Endothelial cell of umbilical vein (primary cell): ENCODE measurements around the gene PLCD4. TPM values are rescaled to one million over a fixed set of nuclear protein-coding genes. Genes with fewer than 3 reads are reported as not detected.
A peak's percentile ranks its signal among the peaks of the same experiment; 100 is the strongest.

Experiments
- BruUV-seq: library from RNA; stranded (reverse); fragments of 400-500 nt; replicated peaks from 2 replicates; lab custom pipeline; 2021; lab: Mats Ljungman, UMichigan
- CTCF ChIA-PET: fragments of 300-600, 350-600 bp; sonication (Branson Sonifier 250); formaldehyde crosslinking; loops from one replicate; lab custom pipeline; 2021; ENCODE audit warnings: antibody characterized with exemption, inconsistent platforms; lab: Charles Lee
- POLR2A ChIA-PET: fragments of 300-600, 350-600 bp; sonication (Branson Sonifier 250); formaldehyde crosslinking; loops from one replicate; lab custom pipeline; 2021; ENCODE audit warnings: antibody characterized with exemption, inconsistent platforms; lab: Charles Lee
- DNase-seq: peaks from one replicate; pipeline ENCODE4 v3.0.0-alpha.2; 2011; ENCODE audit warnings: low read depth, low spot score
- FAIRE-seq: peaks from 2 replicates; lab custom pipeline; 2011; peaks lifted over from hg19 to GRCh38; lab: Jason Lieb, UNC
- H2AFZ ChIP-seq: 2 replicates; pipeline ENCODE4 v1.6.0; 2012; ENCODE audit warnings: low read depth, low read length, control low read depth, inconsistent platforms
- H3K27ac ChIP-seq: 2 replicates; pipeline ENCODE4 v1.5.1; 2011; ENCODE audit warnings: low read depth, mild to moderate bottlenecking, control low read depth, low read length, moderate library complexity; ENCODE audit not compliant: insufficient read depth
- H3K27me3 ChIP-seq, 2 experiments: 2 replicates each; pipeline versions ENCODE4 v1.6.0 to v1.6.1; 2011; ENCODE audit warnings: low read length in 2 of 2, mixed read lengths in 1 of 2; ENCODE audit not compliant: control insufficient read depth in 2 of 2, insufficient read depth in 2 of 2
- H3K36me3 ChIP-seq, 2 experiments: 2 replicates in 1 of 2; 3 replicates in 1 of 2; pipeline ENCODE4 v1.5.1; 2011; ENCODE audit warnings: low read length in 2 of 2, mild to moderate bottlenecking in 1 of 2, moderate library complexity in 1 of 2; ENCODE audit not compliant: control insufficient read depth in 2 of 2, insufficient read depth in 2 of 2; ENCODE audit errors: extremely low read depth in 1 of 2
- H3K4me1 ChIP-seq: 3 replicates; pipeline ENCODE4 v1.5.1; 2011; ENCODE audit warnings: mild to moderate bottlenecking, low read length; ENCODE audit not compliant: control insufficient read depth, insufficient read depth; ENCODE audit errors: extremely low read depth
- H3K4me2 ChIP-seq: 2 replicates; pipeline ENCODE4 v1.6.1; 2011; ENCODE audit warnings: low read length, control low read depth, mixed read lengths; ENCODE audit not compliant: insufficient read depth
- H3K4me3 ChIP-seq, 3 experiments: fragments of 200-600 bp in 1 of 3; sonication (generic), shearing (Covaris generic) in 1 of 3; replicated peaks in 1 of 3; 2 replicates each; pipeline ENCODE4 v1.5.1; 2011 to 2016; ENCODE audit warnings: control low read depth in 3 of 3, low read length in 3 of 3, mild to moderate bottlenecking in 2 of 3, inconsistent platforms in 1 of 3, low read depth in 1 of 3, moderate library complexity in 1 of 3; ENCODE audit not compliant: insufficient read depth in 1 of 3
- H3K79me2 ChIP-seq: 2 replicates; pipeline ENCODE4 v1.6.0; 2012; ENCODE audit warnings: low read length, inconsistent platforms; ENCODE audit not compliant: control insufficient read depth, insufficient read depth
- H3K9ac ChIP-seq: replicated peaks from 2 replicates; pipeline ENCODE3; 2011; ENCODE audit warnings: low read length, control low read depth; ENCODE audit not compliant: insufficient read depth; ENCODE audit errors: extremely low read depth
- H3K9me1 ChIP-seq: replicated peaks from 3 replicates; pipeline ENCODE4 v1.6.0; 2011; ENCODE audit warnings: mild to moderate bottlenecking, low read length; ENCODE audit not compliant: control insufficient read depth, insufficient read depth; ENCODE audit errors: extremely low read depth
- H3K9me3 ChIP-seq: replicated peaks from 2 replicates; pipeline ENCODE4 v1.5.1; 2012; ENCODE audit warnings: low read length, inconsistent platforms; ENCODE audit not compliant: control insufficient read depth, insufficient read depth
- H4K20me1 ChIP-seq: replicated peaks from 2 replicates; pipeline ENCODE3; 2011; ENCODE audit warnings: mild to moderate bottlenecking, low read length; ENCODE audit not compliant: control insufficient read depth, insufficient read depth; ENCODE audit errors: extremely low read depth
- CTCF ChIP-seq, 2 donors: IDR thresholded peaks; 1 replicate in 1 of 2; 2 replicates in 1 of 2; pipeline ENCODE4 v1.5.1; 2011; ENCODE audit warnings: low read length in 2 of 2, mild to moderate bottlenecking in 2 of 2, moderate library complexity in 2 of 2, control low read depth in 1 of 2, inconsistent platforms in 1 of 2, low read depth in 1 of 2; ENCODE audit not compliant: insufficient read depth in 1 of 2; ENCODE audit errors: extremely low read depth in 1 of 2
- EZH2 ChIP-seq: IDR thresholded peaks from 2 replicates; pipeline ENCODE4 v1.6.1; 2012; ENCODE audit warnings: borderline replicate concordance, low read depth, mild to moderate bottlenecking, moderate library complexity, low read length, inconsistent platforms; ENCODE audit not compliant: severe bottlenecking
- FOS ChIP-seq: IDR thresholded peaks from 2 replicates; pipeline ENCODE4 v1.6.1; 2011; ENCODE audit warnings: mild to moderate bottlenecking, low read length, moderate library complexity, borderline replicate concordance; ENCODE audit not compliant: insufficient read depth
- GATA2 ChIP-seq: IDR thresholded peaks from 2 replicates; pipeline ENCODE4 v1.7.0; 2011; ENCODE audit warnings: low read depth, mild to moderate bottlenecking, moderate library complexity, mixed read lengths, low read length; ENCODE audit not compliant: insufficient read length, insufficient read depth
- JUN ChIP-seq: IDR thresholded peaks from 2 replicates; pipeline ENCODE4 v1.6.1; 2011; ENCODE audit warnings: borderline replicate concordance, low read depth; ENCODE audit not compliant: insufficient read length, insufficient read depth
- MAX ChIP-seq: IDR thresholded peaks from 2 replicates; pipeline ENCODE4 v1.6.1; 2011; ENCODE audit not compliant: insufficient read depth, insufficient read length
- MYC ChIP-seq: IDR thresholded peaks from one replicate; pipeline ENCODE4 v1.6.1; 2011; ENCODE audit warnings: mild to moderate bottlenecking, low read depth, low read length
- POLR2A ChIP-seq: IDR thresholded peaks from 2 replicates; pipeline ENCODE4 v1.6.1; 2012; ENCODE audit warnings: low read depth, mild to moderate bottlenecking, control low read depth, low read length
- POLR2AphosphoS5 ChIP-seq: IDR thresholded peaks from 2 replicates; pipeline ENCODE4 v1.6.1; 2012; ENCODE audit warnings: low read depth, mild to moderate bottlenecking, control low read depth, low read length, moderate library complexity; ENCODE audit not compliant: insufficient read depth
- dilution Hi-C: fragments of 300-500 bp; cut with MboI; formaldehyde crosslinking; loops from one replicate; pipeline ENCODE4 v1.15.0; 2019; ENCODE audit warnings: low sequenced_read_pairs; ENCODE audit not compliant: extremely low pct_ligation_motif_present
- intact Hi-C: fragments of 100-400 bp; cut with micrococcal nuclease; formaldehyde crosslinking; loops from one replicate; pipeline ENCODE4 v1.10.0; 2022
- polyA plus RNA-seq, 4 experiments: library from polyadenylated mRNA; depleted of rRNA in 3 of 4; stranded (reverse) in 3 of 4; unstranded in 1 of 4; fragments of >200 nt; gene quantifications; 2 replicates each; pipeline versions ENCODE4 v1.2.1 to v1.2.3, GENCODE V29; 2011 to 2012; ENCODE audit warnings: missing spikeins in 1 of 4
- total RNA-seq: library from RNA; stranded (reverse); gene quantifications from 2 replicates; pipeline ENCODE4 v1.2.3, GENCODE V29; 2021

Gene PLCD4
- total and polyA plus RNA-seq, 2 donors (not counting 3 experiments of a cell fraction or from before 2014, with no cell fraction given): 2.2 to 3.1 TPM

GRCh38 chr2:218631837-218632236, 24.1 kb downstream of the PLCD4 start:
- BruUV-seq: no TSS peak
- intact Hi-C loops: loop anchor here (1.0 to 5.0 kb wide), 5 partner anchors 9 to 235 kb away; partner anchors contain the start of genes BCS1L, CNOT9, CTDSP1 and USP37
- peaks cover under 1 to 19% of the 10 kb centered on the region in 2 experiments for H3K36me3 ChIP-seq
- H3K27me3 ChIP-seq: no peaks in the 10 kb centered on the region
- no peak overlapping the region for H3K9ac ChIP-seq
- dilution Hi-C loops: no loop called here
- ChIA-PET POLR2A (interaction anchor here (0.6 to 0.8 kb wide), 2 partner anchors 8 to 24 kb away, joined by 3 to 5 read pairs; partner anchors contain the start of gene PLCD4), CTCF (interaction anchor here (1.0 to 2.0 kb wide), 7 partner anchors 9 to 45 kb away, joined by 3 to 7 read pairs (median 4); partner anchors contain the start of gene PLCD4)
- DNase-seq (peak; percentile 95), FAIRE-seq (peak; percentile 99)
- H3K9me3 ChIP-seq: no peaks in the 10 kb centered on the region
- peak; percentile 76 for TF ChIP-seq POLR2AphosphoS5
- TF ChIP-seq MYC: no peak
- TF ChIP-seq POLR2A: peak; percentile 59
- TF ChIP-seq GATA2: peak; percentile 96
- peak; percentile 97 for TF ChIP-seq JUN
- no peak for TF ChIP-seq EZH2
- peak; percentile 92 for TF ChIP-seq FOS
- H3K79me2 ChIP-seq: no peaks in the 10 kb centered on the region
- H3K4me1 ChIP-seq: peaks cover 20% of the 10 kb centered on the region
- no peaks in the 10 kb centered on the region for H4K20me1 ChIP-seq
- peak overlapping the region; percentile 78 for H3K27ac ChIP-seq
- H3K4me2 ChIP-seq: peak overlapping the region; percentile 57
- no peaks in the 10 kb centered on the region for H3K9me1 ChIP-seq
- no peak overlapping the region for H3K4me3 ChIP-seq
- no peak overlapping the region for H2AFZ ChIP-seq

GRCh38 chr2:218635719-218636118, 28.0 kb downstream of the PLCD4 start:
- H3K9ac ChIP-seq: no peak overlapping the region
- H3K9me1 ChIP-seq: no peaks in the 10 kb centered on the region
- intact Hi-C loops: no loop called here
- H3K27me3 ChIP-seq: no peaks in the 10 kb centered on the region
- BruUV-seq: no TSS peak
- no peak for FAIRE-seq
- no peak overlapping the region for H2AFZ ChIP-seq
- H3K27ac ChIP-seq: no peak overlapping the region
- dilution Hi-C loops: no loop called here
- no peak for TF ChIP-seq POLR2A
- TF ChIP-seq GATA2: no peak
- no peak for TF ChIP-seq EZH2
- TF ChIP-seq MAX: no peak
- no peak for TF ChIP-seq FOS
- no peak for TF ChIP-seq JUN
- TF ChIP-seq MYC: no peak
- TF ChIP-seq POLR2AphosphoS5: no peak
- no peak for TF ChIP-seq CTCF (IDR thresholded peaks at IDR 0.05; ENCODE audit: extremely low read depth in 1 of 2, insufficient read depth in 1 of 2, low read depth in 1 of 2, low read length in 2 of 2)
- H3K79me2 ChIP-seq: no peaks in the 10 kb centered on the region
- H4K20me1 ChIP-seq: no peaks in the 10 kb centered on the region
- ChIA-PET CTCF (no interaction called here), POLR2A (no interaction called here)
- H3K36me3 ChIP-seq: peaks cover 22 to 40% of the 10 kb centered on the region in 2 experiments
- H3K4me3 ChIP-seq: no peak overlapping the region
- no peaks in the 10 kb centered on the region for H3K9me3 ChIP-seq
- DNase-seq: no peak
- H3K4me2 ChIP-seq: no peak overlapping the region
- H3K4me1 ChIP-seq: peaks cover 18% of the 10 kb centered on the region
